OCI-LY7 (cell line): ENCODE data around the gene AOPEP. TPM values are rescaled to one million over a fixed set of nuclear protein-coding genes. Genes with fewer than 3 reads are reported as not detected.

ENCODE experiments used
- BruUV-seq: library from RNA; stranded (reverse); fragments of 400-500 nt; replicated peaks from 2 replicates; lab custom pipeline; 2021; lab: Mats Ljungman, UMichigan
- CTCF ChIA-PET: fragments of 300-600 bp; sonication (Branson Sonifier 250); formaldehyde crosslinking; loops from one replicate; lab custom pipeline; 2022; ENCODE audit warnings: antibody characterized with exemption; ENCODE audit not compliant: unreplicated experiment; lab: Charles Lee
- POLR2A ChIA-PET: fragments of 300-600 bp; sonication (Branson Sonifier 250); formaldehyde crosslinking; loops from one replicate; lab custom pipeline; 2022; ENCODE audit warnings: antibody characterized with exemption; lab: Charles Lee
- DNase-seq: peaks from one replicate; pipeline ENCODE4 v3.0.0-alpha.2; 2015; ENCODE audit warnings: low spot score
- H2AFZ ChIP-seq: fragments of 200-600 bp; sonication (generic), shearing (Covaris generic); 2 replicates; pipeline ENCODE4 v1.6.1; 2014; ENCODE audit warnings: mild to moderate bottlenecking, antibody characterized with exemption, low read length, moderate library complexity
- H3K27ac ChIP-seq: fragments of 200-600 bp; sonication (generic); 2 replicates; pipeline ENCODE4 v1.5.1; 2014; ENCODE audit warnings: mixed run types, low read depth, mild to moderate bottlenecking, moderate library complexity, low read length, inconsistent platforms; ENCODE audit not compliant: poor library complexity, severe bottlenecking
- H3K36me3 ChIP-seq: fragments of 200-600 bp; sonication (generic); 2 replicates; pipeline ENCODE4 v1.6.1; 2014; ENCODE audit warnings: mild to moderate bottlenecking, antibody characterized with exemption, low read length, moderate library complexity, mixed read lengths; ENCODE audit not compliant: insufficient read depth
- H3K4me1 ChIP-seq: fragments of 200-600 bp; sonication (generic); 2 replicates; pipeline ENCODE4 v1.5.1; 2014; ENCODE audit warnings: mild to moderate bottlenecking, low read length; ENCODE audit not compliant: insufficient read depth, poor library complexity, severe bottlenecking
- H3K4me2 ChIP-seq: fragments of 200-600 bp; sonication (generic); 2 replicates; pipeline ENCODE4 v1.6.1; 2014; ENCODE audit warnings: mild to moderate bottlenecking, low read length
- H3K4me3 ChIP-seq: fragments of 200-600 bp; sonication (generic); 2 replicates; pipeline ENCODE4 v1.5.1; 2014; ENCODE audit warnings: mild to moderate bottlenecking, low read depth, low read length; ENCODE audit not compliant: poor library complexity, severe bottlenecking
- H3K79me2 ChIP-seq: fragments of 200-600 bp; sonication (generic); 2 replicates; pipeline ENCODE4 v1.6.1; 2016; ENCODE audit warnings: low read depth, mild to moderate bottlenecking, low read length, moderate library complexity, mixed read lengths; ENCODE audit not compliant: insufficient read depth
- H3K9me2 ChIP-seq: fragments of 200-600 bp; sonication (generic); 2 replicates; pipeline ENCODE4 v1.6.1; 2016; ENCODE audit warnings: mild to moderate bottlenecking, low read length, mixed read lengths; ENCODE audit not compliant: insufficient read depth
- H3K9me3 ChIP-seq: fragments of 200-600 bp; sonication (generic); 2 replicates; pipeline ENCODE4 v1.6.1; 2014; ENCODE audit warnings: mild to moderate bottlenecking, mixed run types, low read length, mixed read lengths
- H4K20me1 ChIP-seq: fragments of 200-600 bp; sonication (generic); 2 replicates; pipeline ENCODE4 v1.6.1; 2014; ENCODE audit warnings: mild to moderate bottlenecking, antibody characterized with exemption, low read length, moderate library complexity, mixed read lengths; ENCODE audit not compliant: insufficient read depth
- EZH2phosphoT487 ChIP-seq: fragments of 200-600 bp; sonication (generic); IDR thresholded peaks from 2 replicates; pipeline ENCODE4 v1.6.1; 2018; ENCODE audit warnings: low read depth, borderline replicate concordance, mild to moderate bottlenecking, mixed run types, antibody characterized with exemption, low read length, moderate library complexity, mixed read lengths
- intact Hi-C: fragments of 100-400 bp; cut with micrococcal nuclease; formaldehyde crosslinking; loops from one replicate; pipeline ENCODE4 v1.10.0; 2022; ENCODE audit not compliant: unreplicated experiment
- total RNA-seq, 2 experiments: library from RNA; depleted of rRNA in 1 of 2; stranded (reverse); fragments of >200 nt in 1 of 2; shearing (Covaris generic) in 1 of 2; gene quantifications; 2 replicates each; pipeline ENCODE4 v1.2.3, GENCODE V29; 2014 to 2022
- TF ChIP-seq, protein P1 (sequence below): fragments of 200-600 bp; sonication (generic); conservative IDR thresholded peaks from 2 replicates; pipeline ENCODE4 v1.5.1; 2014; ENCODE audit warnings: mild to moderate bottlenecking, antibody characterized with exemption, low read length, moderate library complexity, mixed read lengths

Gene AOPEP
- total RNA-seq, 2 experiments from 2014 or later = 17.3 to 24.3 TPM

DNA sequence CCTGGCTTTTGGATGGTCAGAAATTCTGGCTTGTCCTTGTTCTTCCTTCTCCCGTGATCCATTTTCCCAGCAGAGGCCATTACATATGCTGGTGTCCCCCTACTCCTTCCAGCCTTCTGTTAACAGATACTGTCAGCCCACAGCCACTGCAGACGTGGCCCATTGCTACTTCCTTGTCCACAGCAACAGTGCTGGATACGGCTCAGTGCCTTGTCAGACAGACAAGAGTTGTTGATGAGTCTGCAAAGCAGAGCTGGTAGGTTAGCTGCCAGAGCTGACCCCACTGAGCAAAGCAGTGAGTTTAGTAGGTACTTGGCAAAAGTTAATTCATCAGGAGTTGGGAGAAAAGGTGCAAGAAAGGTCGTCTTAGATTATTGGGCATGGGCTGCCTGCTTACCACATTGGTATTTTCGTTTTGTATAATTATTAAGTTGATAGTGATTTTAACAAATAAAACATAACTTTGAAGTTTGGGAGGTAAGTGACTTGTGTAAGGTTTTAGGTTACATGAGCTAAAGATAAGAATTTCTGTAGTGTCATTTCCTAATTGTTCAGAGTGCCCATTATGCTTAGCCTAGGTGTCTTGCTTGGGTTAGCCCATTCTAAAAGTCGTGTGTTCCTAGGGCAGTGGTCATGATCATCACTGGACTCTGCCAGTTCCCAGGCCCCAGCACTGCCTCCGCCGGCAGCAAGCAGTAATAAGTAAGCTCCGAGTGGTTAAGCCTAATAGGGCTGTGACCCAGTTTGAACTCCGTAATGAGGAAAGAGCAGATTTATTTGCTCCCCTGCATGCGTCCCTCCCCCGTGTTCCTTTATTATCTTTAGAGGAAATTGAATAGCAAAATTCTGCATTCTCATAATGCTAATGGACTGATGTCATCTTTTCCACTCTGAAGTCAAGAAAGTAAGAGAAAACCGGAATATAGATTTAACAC lies 299.0 kb downstream of the AOPEP start:
- no peak overlapping the region for H3K4me3 ChIP-seq
- H2AFZ ChIP-seq = no peak overlapping the region
- TF ChIP-seq EZH2phosphoT487 = no peak
- TF ChIP-seq, protein P1, sequence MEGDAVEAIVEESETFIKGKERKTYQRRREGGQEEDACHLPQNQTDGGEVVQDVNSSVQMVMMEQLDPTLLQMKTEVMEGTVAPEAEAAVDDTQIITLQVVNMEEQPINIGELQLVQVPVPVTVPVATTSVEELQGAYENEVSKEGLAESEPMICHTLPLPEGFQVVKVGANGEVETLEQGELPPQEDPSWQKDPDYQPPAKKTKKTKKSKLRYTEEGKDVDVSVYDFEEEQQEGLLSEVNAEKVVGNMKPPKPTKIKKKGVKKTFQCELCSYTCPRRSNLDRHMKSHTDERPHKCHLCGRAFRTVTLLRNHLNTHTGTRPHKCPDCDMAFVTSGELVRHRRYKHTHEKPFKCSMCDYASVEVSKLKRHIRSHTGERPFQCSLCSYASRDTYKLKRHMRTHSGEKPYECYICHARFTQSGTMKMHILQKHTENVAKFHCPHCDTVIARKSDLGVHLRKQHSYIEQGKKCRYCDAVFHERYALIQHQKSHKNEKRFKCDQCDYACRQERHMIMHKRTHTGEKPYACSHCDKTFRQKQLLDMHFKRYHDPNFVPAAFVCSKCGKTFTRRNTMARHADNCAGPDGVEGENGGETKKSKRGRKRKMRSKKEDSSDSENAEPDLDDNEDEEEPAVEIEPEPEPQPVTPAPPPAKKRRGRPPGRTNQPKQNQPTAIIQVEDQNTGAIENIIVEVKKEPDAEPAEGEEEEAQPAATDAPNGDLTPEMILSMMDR = no peak
- H3K36me3 ChIP-seq = no peaks in the 10 kb centered on the region
- no peak for DNase-seq
- no peaks in the 10 kb centered on the region for H3K4me1 ChIP-seq
- no peaks in the 10 kb centered on the region for H3K9me3 ChIP-seq
- intact Hi-C loops = no loop called here
- no peaks in the 10 kb centered on the region for H4K20me1 ChIP-seq
- POLR2A ChIA-PET = interaction anchor here (0.5 kb wide), 1 partner anchor 729 kb away, joined by 3 read pairs; no protein-coding TSS in a partner anchor
- H3K27ac ChIP-seq = no peak overlapping the region
- no peaks in the 10 kb centered on the region for H3K79me2 ChIP-seq
- BruUV-seq = no TSS peak
- no peaks in the 10 kb centered on the region for H3K9me2 ChIP-seq
- CTCF ChIA-PET = no interaction called here
- no peak overlapping the region for H3K4me2 ChIP-seq

DNA sequence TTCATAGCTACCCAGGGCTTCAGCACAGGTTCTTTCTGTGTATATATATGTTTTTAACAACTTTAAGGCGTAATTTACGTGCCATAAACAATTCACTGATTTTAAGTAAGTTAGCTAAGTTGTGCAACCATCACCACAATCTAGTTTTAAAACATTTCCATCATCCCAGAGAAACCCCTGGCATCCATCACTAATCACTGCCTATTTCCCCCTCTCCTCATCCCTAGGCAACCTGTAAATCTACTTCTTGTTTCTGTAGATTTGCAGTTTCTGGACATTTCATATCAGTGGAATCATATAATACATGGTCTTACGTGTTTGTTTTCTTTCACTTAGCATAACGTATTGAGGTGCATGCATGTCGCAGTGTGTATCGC lies 299.6 kb downstream of the AOPEP start:
- Histone ChIP-seq H3K36me3 (no peaks in the 10 kb centered on the region), H3K79me2 (no peaks in the 10 kb centered on the region), H2AFZ (no peak overlapping the region), H3K4me1 (no peaks in the 10 kb centered on the region), H3K4me2 (no peak overlapping the region), H3K27ac (no peak overlapping the region), H3K4me3 (no peak overlapping the region), H4K20me1 (no peaks in the 10 kb centered on the region), H3K9me2 (no peaks in the 10 kb centered on the region), H3K9me3 (no peaks in the 10 kb centered on the region)
- intact Hi-C loops = no loop called here
- no peak for DNase-seq
- TF ChIP-seq, protein P1 = no peak
- TF ChIP-seq EZH2phosphoT487 = no peak
- CTCF ChIA-PET = no interaction called here
- POLR2A ChIA-PET = no interaction called here
- BruUV-seq = no TSS peak
